Stomach (tissue), 9 donors: ENCODE measurements around the gene MINPP1. TPM values are rescaled to one million over a fixed set of nuclear protein-coding genes. Genes with fewer than 3 reads are reported as not detected.

ENCODE experiments used
- DNase-seq, 2 donors: peaks; one replicate each; pipeline versions ENCODE4 v3.0.0 to v3.0.0-alpha.2; 2013 to 2019
- H3K27ac ChIP-seq, 5 donors: fragments of 200-600 bp in 4 of 5; sonication (generic) in 4 of 5; one replicate each; pipeline ENCODE4 v1.5.1; 2013 to 2019; ENCODE audit warnings: mild to moderate bottlenecking in 1 of 5, moderate library complexity in 1 of 5
- H3K27me3 ChIP-seq, 3 donors: fragments of 200-600 bp; sonication (generic); one replicate each; pipeline ENCODE4 v1.5.1; 2017 to 2019; ENCODE audit warnings: mixed run types in 1 of 3
- H3K36me3 ChIP-seq, 4 donors: fragments of 200-600 bp; sonication (generic); 1 replicate in 3 of 4; 2 replicates in 1 of 4; pipeline ENCODE4 v1.5.1; 2016 to 2019
- H3K4me1 ChIP-seq, 4 donors: fragments of 200-600 bp; sonication (generic); one replicate each; pipeline ENCODE4 v1.5.1; 2016 to 2019
- H3K4me3 ChIP-seq, 4 donors: fragments of 200-600 bp; sonication (generic) in 3 of 4; one replicate each; pipeline ENCODE4 v1.5.1; 2016 to 2019; ENCODE audit warnings: mild to moderate bottlenecking in 1 of 4
- H3K9me3 ChIP-seq, 4 donors: fragments of 200-600 bp; sonication (generic); one replicate each; pipeline ENCODE4 v1.5.1; 2016 to 2019
- CTCF ChIP-seq, 7 experiments: fragments of 450-650 bp in 4 of 7; fragments of 200-600 bp in 3 of 7; sonication (generic) in 3 of 7; IDR thresholded peaks; one replicate each; pipeline ENCODE4 v1.5.1; 2016 to 2019; ENCODE audit warnings: antibody characterized with exemption in 7 of 7, control low read depth in 2 of 7, mild to moderate bottlenecking in 1 of 7
- EP300 ChIP-seq: sonication (generic); formaldehyde crosslinking; IDR thresholded peaks from one replicate; pipeline ENCODE4 v1.6.1; 2017; ENCODE audit warnings: antibody characterized with exemption
- POLR2A ChIP-seq, 4 donors: fragments of 450-650 bp; IDR thresholded peaks; one replicate each; pipeline ENCODE4 v1.6.1; 2016; ENCODE audit warnings: antibody characterized with exemption in 4 of 4, control low read depth in 2 of 4, mild to moderate bottlenecking in 1 of 4, moderate library complexity in 1 of 4
- POLR2AphosphoS5 ChIP-seq, 3 donors: sonication (generic); formaldehyde crosslinking; IDR thresholded peaks; one replicate each; pipeline ENCODE4 v1.6.1; 2016; ENCODE audit warnings: antibody characterized with exemption in 3 of 3
- WGBS, 5 donors: extraction: QIAGEN DNeasy Blood & Tissue Kit in 3 of 5; methylation state at CpG; one replicate each; pipeline versions ENCODE4 v1.1.5 to v1.1.7; 2013 to 2018; 5-methylcytosine and 5-hydroxymethylcytosine counted together
- intact Hi-C: fragments of 100-400 bp; cut with DNase I; formaldehyde crosslinking; loops from one replicate; pipeline ENCODE4 v1.15.1; 2023; ENCODE audit warnings: low total_unique reads
- polyA plus RNA-seq, 3 donors: library from polyadenylated mRNA; stranded (reverse); fragments of 200-250 nt; gene quantifications; one replicate each; pipeline ENCODE4 v1.2.3, GENCODE V29; 2013
- total RNA-seq, 5 donors: library from RNA; depleted of rRNA; stranded (reverse); fragments of >200 nt; gene quantifications; one replicate each; pipeline versions ENCODE4 v1.1.0 to v1.2.3, GENCODE V29; 2014 to 2016
- donor health status: healthy with polysubstance abuse.
- donor health status: Bipolar disorder and iron deficiency.
- donor health status: healthy.

MINPP1 gene
- total and polyA plus RNA-seq, 8 donors = 0.89 to 19.4 (median 6.6) TPM

- H3K9me3 ChIP-seq = no peaks in the 10 kb centered on the region
- H3K4me1 ChIP-seq = peaks cover 0 to 9% (median 4%) of the 10 kb centered on the region in 4 donors
- H3K36me3 ChIP-seq = peaks cover 4 to 53% (median 29%) of the 10 kb centered on the region in 4 donors
- no peak overlapping the region for H3K4me3 ChIP-seq
- WGBS, 5 donors = 57 to 88% (median 78%) methylated on average over 2 of the region's 2 CpGs
- no peak overlapping the region for H3K27ac ChIP-seq
- DNase-seq = no peak
- TF ChIP-seq CTCF (IDR thresholded peaks at IDR 0.05) (no peak), EP300 (no peak), POLR2AphosphoS5 (IDR thresholded peaks at IDR 0.05) (no peak), POLR2A (IDR thresholded peaks at IDR 0.05) (no peak)
- H3K27me3 ChIP-seq = no peaks in the 10 kb centered on the region
- intact Hi-C loops = no loop called here
Observed at GRCh38 chr10:87523731-87524130, 19.0 kb downstream of the MINPP1 start.

DNA sequence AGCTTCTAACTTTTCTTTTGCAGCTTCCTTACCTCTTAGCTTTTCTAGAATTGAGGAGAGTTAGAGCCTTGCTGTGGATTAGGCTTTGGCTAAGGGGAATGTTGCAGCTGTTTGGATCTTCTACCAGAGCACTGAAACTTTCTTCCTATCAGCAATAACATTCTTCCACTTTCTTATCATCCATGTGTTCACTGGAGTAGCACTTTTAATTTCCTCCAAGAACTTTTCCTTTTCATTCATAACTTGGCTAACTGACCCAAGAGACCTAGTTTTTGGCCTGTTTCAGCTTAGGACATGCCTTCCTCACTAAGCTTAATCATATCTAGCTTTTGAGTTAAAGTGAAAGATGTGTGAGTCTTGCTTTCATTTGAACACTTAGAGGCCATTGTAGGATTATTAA lies 19.6 kb downstream of the MINPP1 start:
- Histone ChIP-seq H3K36me3 (peaks cover 4 to 48% (median 28%) of the 10 kb centered on the region in 4 donors), H3K27me3 (no peaks in the 10 kb centered on the region), H3K4me3 (no peak overlapping the region), H3K27ac (no peak overlapping the region), H3K4me1 (peaks cover 0 to 9% (median 4%) of the 10 kb centered on the region in 4 donors), H3K9me3 (no peaks in the 10 kb centered on the region)
- intact Hi-C loops = no loop called here
- TF ChIP-seq POLR2A (IDR thresholded peaks at IDR 0.05) (no peak), EP300 (no peak), POLR2AphosphoS5 (IDR thresholded peaks at IDR 0.05) (no peak), CTCF (IDR thresholded peaks at IDR 0.05) (no peak)
- no peak for DNase-seq

DNA sequence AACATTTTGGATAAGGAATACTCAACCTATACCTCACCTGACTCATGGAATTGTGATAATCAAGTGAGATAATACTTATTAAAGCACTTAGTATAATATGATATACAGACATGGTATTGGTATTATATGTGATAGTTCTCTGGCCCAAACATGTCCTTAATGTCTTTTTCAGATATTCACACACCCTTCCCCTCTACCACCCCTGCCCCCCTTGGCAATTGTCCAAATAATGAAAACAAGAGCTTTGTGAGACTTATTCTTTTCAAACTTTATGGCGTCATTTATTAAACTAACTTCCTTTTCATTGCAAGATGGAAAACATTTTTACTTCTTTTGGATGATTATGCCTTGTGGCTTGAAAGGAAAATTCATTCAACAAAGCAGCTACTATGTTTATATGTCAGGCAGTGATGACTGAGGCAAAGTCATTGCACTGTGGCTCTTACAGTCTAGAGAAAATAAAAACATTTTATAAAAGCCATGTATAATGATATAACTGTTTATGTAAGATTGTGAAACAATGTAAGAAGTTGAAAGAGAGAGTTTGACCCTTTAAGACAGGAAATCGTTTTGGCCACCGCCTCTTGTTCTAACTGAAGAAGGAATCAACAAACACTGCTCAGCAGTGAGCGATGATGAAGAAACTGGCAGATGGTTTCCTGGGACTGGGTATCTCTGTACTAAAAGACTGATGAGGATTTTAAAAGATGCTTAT lies 27.4 kb downstream of the MINPP1 start:
- DNase-seq = no peak
- TF ChIP-seq EP300 (no peak), POLR2AphosphoS5 (IDR thresholded peaks at IDR 0.05) (peak in 1 of 3 donors; percentile 21), POLR2A (IDR thresholded peaks at IDR 0.05) (no peak), CTCF (IDR thresholded peaks at IDR 0.05) (no peak)
- intact Hi-C loops = no loop called here
- H3K4me1 ChIP-seq = peaks cover 0 to 21% (median 3%) of the 10 kb centered on the region in 4 donors
- no peak overlapping the region for H3K4me3 ChIP-seq
- H3K27me3 ChIP-seq = no peaks in the 10 kb centered on the region
- H3K27ac ChIP-seq = peak overlapping the region in 3 of 5 donors; percentile 33 to 67 (median 66)
- peaks cover 9 to 26% (median 21%) of the 10 kb centered on the region in 4 donors for H3K36me3 ChIP-seq
- H3K9me3 ChIP-seq = peaks cover 0 to 4% (median 0%) of the 10 kb centered on the region in 4 donors
- WGBS, 5 donors = 43 to 56% (median 50%) methylated on average over 4 of the region's 4 CpGs

DNA sequence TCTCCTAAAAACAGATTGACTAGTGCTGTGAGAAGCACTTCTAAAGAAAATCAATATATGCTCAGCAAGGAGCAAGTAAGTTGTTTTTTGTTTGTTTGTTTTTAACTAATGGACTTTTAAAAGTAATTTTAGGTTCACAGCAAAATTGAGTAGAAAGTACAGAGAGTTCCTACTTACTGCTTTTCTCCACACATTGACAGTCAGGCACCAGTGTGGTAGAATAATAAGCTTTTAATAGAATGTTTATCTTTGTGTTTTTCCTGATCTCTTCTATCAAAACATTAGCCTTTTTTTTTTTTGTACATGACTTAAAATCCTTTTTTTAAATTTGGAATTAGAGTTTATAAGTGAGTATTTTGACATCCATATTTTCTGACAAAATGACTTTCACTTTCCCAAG lies 28.0 kb downstream of the MINPP1 start:
- H3K9me3 ChIP-seq = peaks cover 0 to 4% (median 0%) of the 10 kb centered on the region in 4 donors
- H3K27ac ChIP-seq = peak overlapping the region in 3 of 5 donors; percentile 33 to 67 (median 66)
- no peak for DNase-seq
- intact Hi-C loops = no loop called here
- H3K4me3 ChIP-seq = no peak overlapping the region
- TF ChIP-seq CTCF (IDR thresholded peaks at IDR 0.05) (no peak), POLR2AphosphoS5 (IDR thresholded peaks at IDR 0.05) (no peak), EP300 (no peak), POLR2A (IDR thresholded peaks at IDR 0.05) (no peak)
- no peaks in the 10 kb centered on the region for H3K27me3 ChIP-seq
- peaks cover 0 to 21% (median 3%) of the 10 kb centered on the region in 4 donors for H3K4me1 ChIP-seq
- peaks cover 9 to 26% (median 21%) of the 10 kb centered on the region in 4 donors for H3K36me3 ChIP-seq
